IMR-90 (cell line): ENCODE results near the gene SLC16A1. TPM values are rescaled to one million over a fixed set of nuclear protein-coding genes. Genes with fewer than 3 reads are reported as not detected.

Source experiments
- ATAC-seq: fragments of 200-7000 bp; cut with Tn5 transposase; 2 replicates; pipeline ENCODE4 v1.9.1; 2020; ENCODE audit warnings: low read depth, mild to moderate bottlenecking, moderate library complexity
- BruUV-seq: library from RNA; stranded (reverse); fragments of 400-500 nt; replicated peaks from 2 replicates; lab custom pipeline; 2021; lab: Mats Ljungman, UMichigan
- CTCF ChIA-PET: fragments of 300-600 bp; formaldehyde crosslinking; extraction: SDS; loops from one replicate; lab custom pipeline; 2021; ENCODE audit warnings: antibody characterized with exemption; lab: Yijun Ruan, JAX
- POLR2A ChIA-PET: fragments of 300-600 bp; sonication (Branson Sonifier 250); formaldehyde crosslinking; loops from one replicate; lab custom pipeline; 2022; ENCODE audit warnings: antibody characterized with exemption; ENCODE audit not compliant: unreplicated experiment; lab: Charles Lee
- DNase-seq: peaks from one replicate; pipeline ENCODE4 v3.0.0; 2013
- H2AFZ ChIP-seq: replicated peaks from 2 replicates; pipeline ENCODE3; 2013; ENCODE audit warnings: low read length, mild to moderate bottlenecking; ENCODE audit not compliant: poor library complexity
- H2AK5ac ChIP-seq: 2 replicates; pipeline ENCODE4 v1.6.1; 2013; ENCODE audit warnings: low read depth, low read length, inconsistent platforms
- H2AK9ac ChIP-seq: replicated peaks from 2 replicates; pipeline ENCODE3; 2013; ENCODE audit warnings: mild to moderate bottlenecking, low read depth, low read length, moderate library complexity; ENCODE audit not compliant: poor library complexity
- H2BK120ac ChIP-seq: 2 replicates; pipeline ENCODE4 v1.6.1; 2013; ENCODE audit warnings: low read depth, low read length, inconsistent platforms
- H2BK15ac ChIP-seq: 3 replicates; pipeline ENCODE4 v1.6.1; 2013; ENCODE audit warnings: low read depth, low read length, inconsistent platforms
- H2BK20ac ChIP-seq: 2 replicates; pipeline ENCODE4 v1.6.1; 2013; ENCODE audit warnings: low read depth, mild to moderate bottlenecking, inconsistent platforms, low read length, moderate library complexity
- H2BK5ac ChIP-seq: 2 replicates; pipeline ENCODE4 v1.6.1; 2013; ENCODE audit warnings: mild to moderate bottlenecking, low read depth, low read length, inconsistent platforms; ENCODE audit not compliant: poor library complexity, severe bottlenecking
- H3K14ac ChIP-seq: replicated peaks from 2 replicates; pipeline ENCODE4 v1.6.1; 2013; ENCODE audit warnings: low read depth, low read length, inconsistent platforms
- H3K18ac ChIP-seq: 2 replicates; pipeline ENCODE4 v1.6.1; 2013; ENCODE audit warnings: low read depth, low read length, control low read depth
- H3K23ac ChIP-seq: 2 replicates; pipeline ENCODE4 v1.6.1; 2013; ENCODE audit warnings: low read depth, low read length, inconsistent platforms
- H3K27ac ChIP-seq: 2 replicates; pipeline ENCODE4 v1.5.1; 2013; ENCODE audit warnings: mild to moderate bottlenecking, control low read depth, low read length; ENCODE audit not compliant: insufficient read depth
- H3K27me3 ChIP-seq: 2 replicates; pipeline ENCODE4 v1.6.1; 2013; ENCODE audit warnings: low read length; ENCODE audit not compliant: control insufficient read depth, insufficient read depth
- H3K36me3 ChIP-seq: 2 replicates; pipeline ENCODE4 v1.6.1; 2013; ENCODE audit warnings: low read length, mixed read lengths; ENCODE audit not compliant: control insufficient read depth, insufficient read depth
- H3K4ac ChIP-seq: 2 replicates; pipeline ENCODE4 v1.6.1; 2013; ENCODE audit warnings: low read depth, low read length, inconsistent platforms
- H3K4me1 ChIP-seq: 2 replicates; pipeline ENCODE4 v1.6.1; 2013; ENCODE audit warnings: low read length, mixed read lengths; ENCODE audit not compliant: control insufficient read depth, insufficient read depth
- H3K4me2 ChIP-seq: 2 replicates; pipeline ENCODE4 v1.6.1; 2013; ENCODE audit warnings: low read depth, mild to moderate bottlenecking, control low read depth, low read length, moderate library complexity
- H3K4me3 ChIP-seq: 2 replicates; pipeline ENCODE4 v1.5.1; 2013; ENCODE audit warnings: low read depth, mild to moderate bottlenecking, control low read depth, low read length, moderate library complexity; ENCODE audit not compliant: insufficient read depth
- H3K56ac ChIP-seq: 2 replicates; pipeline ENCODE4 v1.6.1; 2013; ENCODE audit warnings: low read length, inconsistent platforms; ENCODE audit not compliant: insufficient read depth; ENCODE audit errors: extremely low read depth
- H3K79me1 ChIP-seq, 2 experiments: 2 replicates each; pipeline ENCODE4 v1.6.1; 2013; ENCODE audit warnings: low read length in 2 of 2, inconsistent platforms in 1 of 2, low read depth in 1 of 2
- H3K9ac ChIP-seq: 2 replicates; pipeline ENCODE4 v1.6.1; 2013; ENCODE audit warnings: low read depth, low read length, control low read depth
- H3K9me1 ChIP-seq: 2 replicates; pipeline ENCODE4 v1.6.1; 2013; ENCODE audit warnings: low read length, inconsistent platforms; ENCODE audit not compliant: insufficient read depth
- H3K9me3 ChIP-seq: 2 replicates; pipeline ENCODE4 v1.6.1; 2013; ENCODE audit warnings: low read length; ENCODE audit not compliant: control insufficient read depth, insufficient read depth
- H4K20me1 ChIP-seq: 2 replicates; pipeline ENCODE4 v1.6.1; 2013; ENCODE audit warnings: low read length, inconsistent platforms; ENCODE audit not compliant: insufficient read depth
- H4K5ac ChIP-seq: 2 replicates; pipeline ENCODE4 v1.6.1; 2013; ENCODE audit warnings: mild to moderate bottlenecking, low read depth, low read length, control low read depth
- H4K8ac ChIP-seq, 2 experiments: 2 replicates each; pipeline ENCODE4 v1.6.1; 2013; ENCODE audit warnings: low read depth in 2 of 2, low read length in 2 of 2, control low read depth in 1 of 2, inconsistent platforms in 1 of 2
- H4K91ac ChIP-seq: 2 replicates; pipeline ENCODE4 v1.6.1; 2013; ENCODE audit warnings: low read depth, low read length, inconsistent platforms; ENCODE audit not compliant: insufficient read depth
- BHLHE40 ChIP-seq: fragments of 150-350 bp; IDR thresholded peaks from 2 replicates; pipeline ENCODE4 v1.6.1; 2016; ENCODE audit warnings: mild to moderate bottlenecking, low read depth, low read length
- CEBPB ChIP-seq: IDR thresholded peaks from 2 replicates; pipeline ENCODE4 v1.6.1; 2012; ENCODE audit warnings: low read depth, low read length, improper control_type of control experiment
- CHD1 ChIP-seq: IDR thresholded peaks from 2 replicates; pipeline ENCODE4 v1.6.1; 2012; ENCODE audit warnings: low read depth, low read length, improper control_type of control experiment
- FOS ChIP-seq: fragments of 150-350 bp; IDR thresholded peaks from 2 replicates; pipeline ENCODE4 v1.6.1; 2016; ENCODE audit warnings: low read depth, low read length
- MAFK ChIP-seq: IDR thresholded peaks from 2 replicates; pipeline ENCODE4 v1.6.1; 2012; ENCODE audit warnings: low read depth, low read length, improper control_type of control experiment
- MAZ ChIP-seq: IDR thresholded peaks from 2 replicates; pipeline ENCODE4 v1.6.1; 2012; ENCODE audit warnings: low read depth, mild to moderate bottlenecking, low read length, improper control_type of control experiment, moderate library complexity, borderline replicate concordance
- MXI1 ChIP-seq: IDR thresholded peaks from 2 replicates; pipeline ENCODE4 v1.6.1; 2012; ENCODE audit warnings: low read depth, mild to moderate bottlenecking, low read length, moderate library complexity, borderline replicate concordance
- NFE2L2 ChIP-seq: fragments of 150-350 bp; IDR thresholded peaks from 2 replicates; pipeline ENCODE4 v1.6.1; 2016; ENCODE audit warnings: low read depth, mild to moderate bottlenecking, low read length
- POLR2A ChIP-seq: IDR thresholded peaks from 2 replicates; pipeline ENCODE4 v1.6.1; 2012; ENCODE audit warnings: mild to moderate bottlenecking, low read depth, low read length
- RAD21 ChIP-seq: IDR thresholded peaks from 2 replicates; pipeline ENCODE4 v1.6.1; 2012; ENCODE audit warnings: low read length, improper control_type of control experiment
- RCOR1 ChIP-seq: IDR thresholded peaks from 2 replicates; pipeline ENCODE4 v1.6.1; 2012; ENCODE audit warnings: mild to moderate bottlenecking, low read length, improper control_type of control experiment; ENCODE audit not compliant: insufficient replicate concordance
- RFX5 ChIP-seq: IDR thresholded peaks from 2 replicates; pipeline ENCODE4 v1.8.0; 2012; ENCODE audit warnings: low read depth, mild to moderate bottlenecking, low read length, moderate library complexity
- SMC3 ChIP-seq: fragments of 150-350 bp; IDR thresholded peaks from 2 replicates; pipeline ENCODE4 v1.6.1; 2016; ENCODE audit warnings: low read depth, mild to moderate bottlenecking, antibody characterized with exemption, low read length, moderate library complexity
- WGBS, 2 experiments: methylation state at CpG; one replicate each; pipeline versions ENCODE4 v1.1.5 to v1.1.7; 2013; ENCODE audit warnings: missing lambda C conversion rate in 2 of 2; ENCODE audit not compliant: insufficient read length in 1 of 2; ENCODE audit errors: extremely low coverage in 2 of 2; 5-methylcytosine and 5-hydroxymethylcytosine counted together
- dilution Hi-C: fragments of 300-500 bp; cut with HindIII; formaldehyde crosslinking; loops from one replicate; pipeline ENCODE4 v1.14.3; 2018; ENCODE audit warnings: low sequenced_read_pairs; ENCODE audit not compliant: unreplicated experiment
- in situ Hi-C: fragments of 300-500 bp; cut with MboI; formaldehyde crosslinking; loops from 3 replicates; pipeline ENCODE4 v1.14.3; 2019; ENCODE audit warnings: low sequenced_read_pairs, inconsistent platforms, mixed read lengths
- intact Hi-C: fragments of 100-400 bp; cut with micrococcal nuclease; formaldehyde crosslinking; loops from 2 replicates; pipeline ENCODE4 v1.10.0; 2022
- polyA plus RNA-seq, 3 experiments: library from polyadenylated mRNA; depleted of rRNA; stranded (reverse); fragments of >200 nt; gene quantifications; 2 replicates each; pipeline ENCODE4 v1.2.3, GENCODE V29; 2012; ENCODE audit warnings: low replicate concordance in 1 of 3
- total RNA-seq: library from RNA; depleted of rRNA; stranded (reverse); fragments of >200 nt; gene quantifications from 2 replicates; pipeline ENCODE4 v1.2.3, GENCODE V29; 2012
- TF ChIP-seq, protein P1 (sequence below): fragments of 150-350 bp; IDR thresholded peaks from 2 replicates; pipeline ENCODE4 v1.6.1; 2016; ENCODE audit warnings: low read depth, mild to moderate bottlenecking, low read length, moderate library complexity, borderline replicate concordance
- TF ChIP-seq, protein P2 (sequence below): fragments of 150-350 bp; IDR thresholded peaks from 2 replicates; pipeline ENCODE4 v1.6.1; 2017; ENCODE audit warnings: mild to moderate bottlenecking, antibody characterized with exemption, low read length, low read depth
- TF ChIP-seq, protein P3 (sequence below): conservative IDR thresholded peaks from 2 replicates; pipeline ENCODE4 v1.5.1; 2012; ENCODE audit warnings: mild to moderate bottlenecking, low read depth, low read length, improper control_type of control experiment

SLC16A1 gene
- total and polyA plus RNA-seq, 2 of the 4 experiments (the other 2 are of a cell fraction), result 32.9 to 156 TPM

DNA sequence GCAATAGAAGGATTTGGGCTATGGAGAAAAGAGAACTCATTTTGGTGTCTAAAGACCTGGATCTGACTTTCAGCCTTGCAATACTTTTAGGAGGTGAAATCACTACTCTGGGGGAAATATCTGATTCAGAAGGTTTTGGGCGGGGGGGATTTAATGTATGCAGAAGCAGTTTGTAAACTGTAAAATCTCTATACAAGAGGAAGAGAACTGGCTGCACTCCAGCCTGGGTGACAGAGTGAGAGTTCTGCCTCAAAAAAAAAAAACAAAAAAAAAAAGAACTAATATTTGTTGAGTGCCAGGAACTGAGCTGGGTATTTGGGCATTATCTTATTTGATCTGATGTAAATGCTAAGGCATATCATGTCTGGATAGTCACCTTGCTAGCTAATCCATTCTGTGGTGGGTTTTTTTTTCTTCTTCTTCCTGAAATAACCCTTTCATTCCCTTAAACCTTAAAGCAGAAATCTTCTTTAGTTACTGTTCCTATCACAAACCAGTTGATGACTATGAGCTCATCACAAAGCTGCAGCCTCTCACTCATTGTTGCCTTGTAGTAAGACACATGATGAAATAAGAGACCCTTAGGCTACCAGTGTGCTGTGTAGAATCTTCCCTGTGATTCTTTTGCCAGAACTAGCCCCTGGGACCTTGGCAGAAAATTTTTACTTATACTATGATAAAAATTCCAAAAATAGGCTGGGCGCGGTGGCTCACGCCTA, 35.6 kb upstream of the SLC16A1 start:
- ATAC-seq (no peak), DNase-seq (peak; percentile 23)
- Histone ChIP-seq H3K4me2 (no peak overlapping the region), H2AFZ (no peak overlapping the region), H2BK5ac (no peak overlapping the region), H2BK20ac (no peak overlapping the region), H3K18ac (no peak overlapping the region), H3K56ac (no peak overlapping the region), H3K27ac (no peak overlapping the region), H2BK15ac (no peak overlapping the region), H4K8ac (no peak overlapping the region), H3K9me3 (no peaks in the 10 kb centered on the region), H3K4ac (no peak overlapping the region), H3K79me1 (peaks cover 0 to 5% of the 10 kb centered on the region in 2 experiments; a peak in 1 of 4 replicates), H3K27me3 (no peaks in the 10 kb centered on the region), H2BK120ac (no peak overlapping the region), H3K4me1 (peaks cover 2% of the 10 kb centered on the region; the same call in 1 of the 2 replicates), H3K9ac (no peak overlapping the region), H4K20me1 (no peaks in the 10 kb centered on the region), H4K91ac (no peak overlapping the region), H2AK5ac (no peak overlapping the region), H3K4me3 (no peak overlapping the region), H4K5ac (no peak overlapping the region), H3K9me1 (no peaks in the 10 kb centered on the region), H3K14ac (no peak overlapping the region), H2AK9ac (no peak overlapping the region), H3K23ac (no peak overlapping the region), H3K36me3 (no peaks in the 10 kb centered on the region)
- no TSS peak for BruUV-seq
- TF ChIP-seq BHLHE40, result no peak
- TF ChIP-seq RCOR1, result no peak
- TF ChIP-seq POLR2A, result no peak
- TF ChIP-seq MXI1, result no peak
- TF ChIP-seq, protein P1, sequence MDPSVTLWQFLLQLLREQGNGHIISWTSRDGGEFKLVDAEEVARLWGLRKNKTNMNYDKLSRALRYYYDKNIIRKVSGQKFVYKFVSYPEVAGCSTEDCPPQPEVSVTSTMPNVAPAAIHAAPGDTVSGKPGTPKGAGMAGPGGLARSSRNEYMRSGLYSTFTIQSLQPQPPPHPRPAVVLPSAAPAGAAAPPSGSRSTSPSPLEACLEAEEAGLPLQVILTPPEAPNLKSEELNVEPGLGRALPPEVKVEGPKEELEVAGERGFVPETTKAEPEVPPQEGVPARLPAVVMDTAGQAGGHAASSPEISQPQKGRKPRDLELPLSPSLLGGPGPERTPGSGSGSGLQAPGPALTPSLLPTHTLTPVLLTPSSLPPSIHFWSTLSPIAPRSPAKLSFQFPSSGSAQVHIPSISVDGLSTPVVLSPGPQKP, result no peak
- no peak for TF ChIP-seq MAZ
- TF ChIP-seq NFE2L2, result no peak
- no peak for TF ChIP-seq MAFK
- TF ChIP-seq FOS, result no peak
- TF ChIP-seq CEBPB, result no peak
- TF ChIP-seq, protein P2, sequence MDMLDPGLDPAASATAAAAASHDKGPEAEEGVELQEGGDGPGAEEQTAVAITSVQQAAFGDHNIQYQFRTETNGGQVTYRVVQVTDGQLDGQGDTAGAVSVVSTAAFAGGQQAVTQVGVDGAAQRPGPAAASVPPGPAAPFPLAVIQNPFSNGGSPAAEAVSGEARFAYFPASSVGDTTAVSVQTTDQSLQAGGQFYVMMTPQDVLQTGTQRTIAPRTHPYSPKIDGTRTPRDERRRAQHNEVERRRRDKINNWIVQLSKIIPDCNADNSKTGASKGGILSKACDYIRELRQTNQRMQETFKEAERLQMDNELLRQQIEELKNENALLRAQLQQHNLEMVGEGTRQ, result no peak
- TF ChIP-seq CHD1, result no peak
- no peak for TF ChIP-seq RAD21
- TF ChIP-seq RFX5, result no peak
- TF ChIP-seq SMC3, result no peak
- TF ChIP-seq, protein P3, sequence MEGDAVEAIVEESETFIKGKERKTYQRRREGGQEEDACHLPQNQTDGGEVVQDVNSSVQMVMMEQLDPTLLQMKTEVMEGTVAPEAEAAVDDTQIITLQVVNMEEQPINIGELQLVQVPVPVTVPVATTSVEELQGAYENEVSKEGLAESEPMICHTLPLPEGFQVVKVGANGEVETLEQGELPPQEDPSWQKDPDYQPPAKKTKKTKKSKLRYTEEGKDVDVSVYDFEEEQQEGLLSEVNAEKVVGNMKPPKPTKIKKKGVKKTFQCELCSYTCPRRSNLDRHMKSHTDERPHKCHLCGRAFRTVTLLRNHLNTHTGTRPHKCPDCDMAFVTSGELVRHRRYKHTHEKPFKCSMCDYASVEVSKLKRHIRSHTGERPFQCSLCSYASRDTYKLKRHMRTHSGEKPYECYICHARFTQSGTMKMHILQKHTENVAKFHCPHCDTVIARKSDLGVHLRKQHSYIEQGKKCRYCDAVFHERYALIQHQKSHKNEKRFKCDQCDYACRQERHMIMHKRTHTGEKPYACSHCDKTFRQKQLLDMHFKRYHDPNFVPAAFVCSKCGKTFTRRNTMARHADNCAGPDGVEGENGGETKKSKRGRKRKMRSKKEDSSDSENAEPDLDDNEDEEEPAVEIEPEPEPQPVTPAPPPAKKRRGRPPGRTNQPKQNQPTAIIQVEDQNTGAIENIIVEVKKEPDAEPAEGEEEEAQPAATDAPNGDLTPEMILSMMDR, result no peak
- intact Hi-C loops (no loop called here), dilution Hi-C loops (no loop called here), in situ Hi-C loops (loop anchor here (10.0 kb wide), 1 partner anchor 57 kb away; no protein-coding TSS in a partner anchor)
- POLR2A ChIA-PET, result no interaction called here
- CTCF ChIA-PET, result no interaction called here
- no CpG with 5 or more reads among the region's 4 CpGs for WGBS, 2 experiments
